HepG2 (cell line): Measurements from ENCODE around the gene CST11. TPM values are rescaled to one million over a fixed set of nuclear protein-coding genes. Genes with fewer than 3 reads are reported as not detected.

ENCODE experiments used
- BRD4 ChIP-seq: sonication (generic); formaldehyde crosslinking; IDR thresholded peaks from 2 replicates; pipeline ENCODE4 v1.4.0; 2020; ENCODE audit warnings: missing genetic modification reagents
- CCAR2 ChIP-seq: fragments of 200-400 bp; formaldehyde crosslinking; optimal IDR thresholded peaks from 2 replicates; pipeline ENCODE3; 2018; ENCODE audit warnings: low read depth, mild to moderate bottlenecking, low read length, moderate library complexity
- CEBPG ChIP-seq: IDR thresholded peaks from 2 replicates; pipeline ENCODE4 v1.6.1; 2016
- CENPT ChIP-seq: sonication (generic); formaldehyde crosslinking; IDR thresholded peaks from 2 replicates; pipeline ENCODE4 v1.8.0; 2022; ENCODE audit warnings: low read depth, mild to moderate bottlenecking, moderate library complexity, missing genetic modification reagents
- EED ChIP-seq: sonication (generic); formaldehyde crosslinking; IDR thresholded peaks from 2 replicates; pipeline ENCODE4 v1.5.0; 2020; ENCODE audit warnings: mild to moderate bottlenecking, missing genetic modification reagents
- EHMT2 ChIP-seq: fragments of 200-600 bp; sonication (generic); IDR thresholded peaks from 2 replicates; pipeline ENCODE4 v1.7.0; 2017; ENCODE audit warnings: antibody characterized with exemption, low read depth, low read length, borderline replicate concordance
- EP300 ChIP-seq, 3 experiments: sonication (generic) in 1 of 3; formaldehyde crosslinking in 1 of 3; IDR thresholded peaks; 2 replicates each; pipeline versions ENCODE4 v1.5.1 to v1.6.1; 2011 to 2020; ENCODE audit warnings: low read depth in 2 of 3, low read length in 2 of 3, borderline replicate concordance in 1 of 3, improper control_type of control experiment in 1 of 3, mild to moderate bottlenecking in 1 of 3, missing genetic modification reagents in 1 of 3, moderate library complexity in 1 of 3
- FOXA1 ChIP-seq, 2 experiments: fragments of 450-650 bp in 1 of 2; sonication (generic) in 1 of 2; formaldehyde crosslinking in 1 of 2; IDR thresholded peaks; 2 replicates each; pipeline versions ENCODE4 v1.4.0 to v1.6.1; 2016 to 2020; ENCODE audit warnings: missing genetic modification reagents in 1 of 2
- FOXA3 ChIP-seq: IDR thresholded peaks from 2 replicates; pipeline ENCODE4 v1.6.1; 2016; ENCODE audit warnings: missing genetic modification reagents, missing compliant biosample characterization
- FOXK1 ChIP-seq: sonication (generic); formaldehyde crosslinking; IDR thresholded peaks from 2 replicates; pipeline ENCODE4 v1.4.0; 2020; ENCODE audit warnings: low read depth, missing genetic modification reagents, borderline replicate concordance
- GLMP ChIP-seq: sonication (generic); formaldehyde crosslinking; IDR thresholded peaks from 2 replicates; pipeline ENCODE4 v1.9.0; 2021; ENCODE audit warnings: missing genetic modification reagents, mild to moderate bottlenecking, borderline replicate concordance
- JUND ChIP-seq: sonication (generic); formaldehyde crosslinking; IDR thresholded peaks from 2 replicates; pipeline ENCODE4 v1.8.0; 2022; ENCODE audit warnings: mild to moderate bottlenecking, missing genetic modification reagents
- KDM2A ChIP-seq: sonication (generic); formaldehyde crosslinking; IDR thresholded peaks from 2 replicates; pipeline ENCODE4 v1.4.0; 2020; ENCODE audit warnings: low read depth, missing genetic modification reagents, borderline replicate concordance
- MEIS1 ChIP-seq: sonication (generic); formaldehyde crosslinking; IDR thresholded peaks from 2 replicates; pipeline ENCODE4 v1.9.0; 2021; ENCODE audit warnings: mild to moderate bottlenecking, missing genetic modification reagents, moderate library complexity, borderline replicate concordance
- PRPF4 ChIP-seq: fragments of 200-400 bp; formaldehyde crosslinking; IDR thresholded peaks from 2 replicates; pipeline ENCODE4 v1.6.1; 2016; ENCODE audit warnings: low read length, low read depth; ENCODE audit not compliant: poor library complexity, severe bottlenecking
- RXRB ChIP-seq: IDR thresholded peaks from 2 replicates; pipeline ENCODE4 v1.6.1; 2016; ENCODE audit warnings: borderline replicate concordance, missing genetic modification reagents, missing compliant biosample characterization
- SMC3 ChIP-seq: IDR thresholded peaks from 2 replicates; pipeline ENCODE4 v1.6.1; 2011; ENCODE audit warnings: low read length, improper control_type of control experiment
- SOX13 ChIP-seq, 3 experiments: fragments of 450-650 bp in 1 of 3; sonication (generic) in 1 of 3; formaldehyde crosslinking in 1 of 3; IDR thresholded peaks in 2 of 3; conservative IDR thresholded peaks in 1 of 3; 2 replicates each; pipeline versions ENCODE4 v1.5.0 to v1.6.1; 2016 to 2020; ENCODE audit warnings: antibody characterized with exemption in 1 of 3, mild to moderate bottlenecking in 1 of 3, missing compliant biosample characterization in 1 of 3, missing genetic modification reagents in 1 of 3, moderate library complexity in 1 of 3
- SOX5 ChIP-seq: IDR thresholded peaks from 2 replicates; pipeline ENCODE4 v1.6.1; 2016; ENCODE audit warnings: borderline replicate concordance
- SOX6 ChIP-seq, 2 experiments: fragments of 450-650 bp in 1 of 2; sonication (generic) in 1 of 2; formaldehyde crosslinking in 1 of 2; IDR thresholded peaks; 2 replicates each; pipeline versions ENCODE4 v1.4.0 to v1.6.1; 2017 to 2020; ENCODE audit warnings: antibody characterized with exemption in 1 of 2, mild to moderate bottlenecking in 1 of 2, missing genetic modification reagents in 1 of 2
- STAG1 ChIP-seq: sonication (generic); formaldehyde crosslinking; IDR thresholded peaks from 2 replicates; pipeline ENCODE4 v1.4.0; 2020; ENCODE audit warnings: missing genetic modification reagents
- TARDBP ChIP-seq: sonication (generic); formaldehyde crosslinking; IDR thresholded peaks from 2 replicates; pipeline ENCODE4 v1.8.0; 2022; ENCODE audit warnings: mild to moderate bottlenecking, missing genetic modification reagents
- THAP7 ChIP-seq: sonication (generic); formaldehyde crosslinking; IDR thresholded peaks from 2 replicates; pipeline ENCODE4 v1.8.1; 2023; ENCODE audit warnings: mild to moderate bottlenecking, missing genetic modification reagents
- TOE1 ChIP-seq: sonication (generic); formaldehyde crosslinking; IDR thresholded peaks from 2 replicates; pipeline ENCODE4 v1.4.0; 2020; ENCODE audit warnings: mild to moderate bottlenecking, missing genetic modification reagents
- ZMYM4 ChIP-seq: sonication (generic); formaldehyde crosslinking; IDR thresholded peaks from 2 replicates; pipeline ENCODE4 v1.8.1; 2023; ENCODE audit warnings: mild to moderate bottlenecking, missing genetic modification reagents
- ZNF562 ChIP-seq: sonication (generic); formaldehyde crosslinking; IDR thresholded peaks from 2 replicates; pipeline ENCODE4 v1.8.0; 2022; ENCODE audit warnings: missing genetic modification reagents, borderline replicate concordance
- ZNF619 ChIP-seq: sonication (generic); formaldehyde crosslinking; IDR thresholded peaks from 2 replicates; pipeline ENCODE4 v1.4.0; 2020; ENCODE audit warnings: mild to moderate bottlenecking, missing genetic modification reagents
- ZNF790 ChIP-seq: sonication (generic); formaldehyde crosslinking; IDR thresholded peaks from 2 replicates; pipeline ENCODE4 v1.8.0; 2022; ENCODE audit warnings: missing genetic modification reagents, mild to moderate bottlenecking, borderline replicate concordance
- ZSCAN31 ChIP-seq: sonication (generic); formaldehyde crosslinking; IDR thresholded peaks from 2 replicates; pipeline ENCODE4 v1.5.0; 2020; ENCODE audit warnings: low read depth, mild to moderate bottlenecking, missing genetic modification reagents
- polyA plus RNA-seq, 8 experiments: library from polyadenylated mRNA; depleted of rRNA in 3 of 8; stranded (reverse) in 7 of 8; unstranded in 1 of 8; fragments of >200 nt; fragmentation: Illumina TruSeq in 4 of 8; extraction: Trizol in 4 of 8; gene quantifications; 2 replicates each; pipeline versions ENCODE4 v1.2.1 to v1.2.3, GENCODE V29; 2011 to 2016; ENCODE audit warnings: low read depth in 4 of 8, missing spikeins in 1 of 8, mixed read lengths in 1 of 8; ENCODE audit not compliant: insufficient read depth in 1 of 8
- total RNA-seq, 5 experiments: library from RNA; depleted of rRNA; stranded (reverse); fragments of >200 nt; fragmentation: Illumina TruSeq; extraction: Trizol; gene quantifications; 2 replicates each; pipeline ENCODE4 v1.2.3, GENCODE V29; 2016; ENCODE audit warnings: low read depth in 1 of 5

Gene CST11
- total and polyA plus RNA-seq, 2 of the 13 experiments (the other 11 are each of a cell fraction or from before 2014, with no cell fraction given): not detected

GRCh38 chr20:23446505-23446904 lies 6.2 kb downstream of the CST11 start (continued):
- TF ChIP-seq SOX6 (IDR thresholded peaks at IDR 0.05) (no peak), SOX6 (CRISPR knock-in tag; IDR thresholded peaks at IDR 0.05) (0 out of 2 replicates have a peak, but pooled peaks have one; percentile 40), CCAR2 (peak; percentile 69), TARDBP (CRISPR knock-in tag) (0 out of 2 replicates have a peak, but pooled peaks have one; percentile 32), PRPF4 (no peak), EP300 (IDR thresholded peaks at IDR 0.05; ENCODE audit: low read depth in 2 of 2, low read length in 2 of 2) (0 out of 4 replicates have a peak, but pooled peaks of 1 of the 2 experiments have one; percentile 7), EP300 (CRISPR knock-in tag; IDR thresholded peaks at IDR 0.05; ENCODE audit: borderline replicate concordance) (no peak), GLMP (CRISPR knock-in tag) (no peak), CEBPG (CRISPR knock-in tag) (peak; percentile 64), SOX5 (peak; percentile 62), BRD4 (CRISPR knock-in tag) (0 out of 2 replicates have a peak, but pooled peaks have one; percentile 33), ZSCAN31 (CRISPR knock-in tag) (peak; percentile 24; the same call in 1 of the 2 replicates), FOXA3 (peak; percentile 48; the same call in 1 of the 2 replicates), THAP7 (CRISPR knock-in tag) (0 out of 2 replicates have a peak, but pooled peaks have one; percentile 40), SOX13 (IDR thresholded peaks at IDR 0.05) (no peak), SOX13 (CRISPR knock-in tag; conservative IDR thresholded peaks at IDR 0.05 in 1 of 2, IDR thresholded peaks at IDR 0.05 in 1 of 2) (peak in 1 of 2 experiments; percentile 78; a peak in 1 of 4 replicates), ZNF790 (CRISPR knock-in tag) (no peak), FOXA1 (IDR thresholded peaks at IDR 0.05) (no peak), FOXA1 (CRISPR knock-in tag; IDR thresholded peaks at IDR 0.05) (peak; percentile 74), EED (CRISPR knock-in tag) (peak; percentile 66; the same call in 1 of the 2 replicates), EHMT2 (peak; percentile 59; the same call in 1 of the 2 replicates), ZMYM4 (CRISPR knock-in tag) (no peak), ZNF619 (CRISPR knock-in tag) (0 out of 2 replicates have a peak, but pooled peaks have one; percentile 60), RXRB (CRISPR knock-in tag) (no peak), SMC3 (peak; percentile 83), STAG1 (peak; percentile 85), JUND (CRISPR knock-in tag) (0 out of 2 replicates have a peak, but pooled peaks have one; percentile 24), MEIS1 (0 out of 2 replicates have a peak, but pooled peaks have one; percentile 12), KDM2A (0 out of 2 replicates have a peak, but pooled peaks have one; percentile 33), TOE1 (CRISPR knock-in tag) (no peak), ZNF562 (CRISPR knock-in tag) (no peak), FOXK1 (CRISPR knock-in tag) (peak; percentile 56; the same call in 1 of the 2 replicates), CENPT (CRISPR knock-in tag) (no peak)
